GM12878 (cell line): ENCODE results near the gene PTPN14. TPM values are rescaled to one million over a fixed set of nuclear protein-coding genes. Genes with fewer than 3 reads are reported as not detected.

Source experiments
- ATAC-seq: fragments of 200-7000 bp; cut with Tn5 transposase; 3 replicates; pipeline ENCODE4 v1.9.1; 2020; ENCODE audit warnings: mild to moderate bottlenecking, moderate library complexity
- BruUV-seq: library from RNA; stranded (reverse); fragments of 400-500 nt; replicated peaks from 2 replicates; lab custom pipeline; 2021; lab: Mats Ljungman, UMichigan
- CTCF ChIA-PET: fragments of 300-600 bp; sonication (Branson Sonifier 250); formaldehyde crosslinking; extraction: SDS; loops from one replicate; lab custom pipeline; 2021; ENCODE audit warnings: inconsistent platforms; lab: Yijun Ruan, JAX
- POLR2A ChIA-PET: fragments of 350-600 bp; formaldehyde crosslinking; extraction: SDS; loops from one replicate; lab custom pipeline; 2021; ENCODE audit warnings: inconsistent platforms; lab: Charles Lee
- RAD21 ChIA-PET: fragments of 300-600 bp; sonication (Branson Sonifier 250); formaldehyde crosslinking; loops from one replicate; lab custom pipeline; 2023; ENCODE audit warnings: antibody characterized with exemption; ENCODE audit not compliant: unreplicated experiment; lab: Charles Lee
- SMC1A ChIA-PET: fragments of 300-600 bp; sonication (Branson Sonifier 250); formaldehyde crosslinking; loops from one replicate; lab custom pipeline; 2023; ENCODE audit not compliant: unreplicated experiment, uncharacterized antibody; lab: Charles Lee
- DNase-seq: peaks from one replicate; pipeline ENCODE4 v3.0.0-alpha.2; 2011; ENCODE audit warnings: low read depth, low spot score
- FAIRE-seq: peaks from 3 replicates; lab custom pipeline; 2011; peaks lifted over from hg19 to GRCh38; lab: Jason Lieb, UNC
- H2AFZ ChIP-seq: 2 replicates; pipeline ENCODE4 v1.6.0; 2011; ENCODE audit warnings: low read depth, low read length, control low read depth; ENCODE audit not compliant: control insufficient read depth
- H3K27ac ChIP-seq: 2 replicates; pipeline ENCODE4 v1.5.1; 2011; ENCODE audit warnings: control low read depth; ENCODE audit not compliant: control insufficient read depth, insufficient read depth
- H3K27me3 ChIP-seq, 2 experiments: replicated peaks in 1 of 2; 2 replicates each; pipeline versions ENCODE4 v1.6.0 to v1.6.1; 2011; ENCODE audit warnings: low read length in 1 of 2; ENCODE audit not compliant: control insufficient read depth in 2 of 2, insufficient read depth in 2 of 2
- H3K36me3 ChIP-seq, 2 experiments: 2 replicates each; pipeline ENCODE4 v1.5.1; 2011; ENCODE audit warnings: low read length in 1 of 2; ENCODE audit not compliant: control insufficient read depth in 2 of 2, insufficient read depth in 2 of 2
- H3K4me1 ChIP-seq: 2 replicates; pipeline ENCODE4 v1.6.1; 2011; ENCODE audit warnings: mild to moderate bottlenecking, low read length, moderate library complexity, mixed read lengths; ENCODE audit not compliant: control insufficient read depth, insufficient read depth
- H3K4me2 ChIP-seq: 2 replicates; pipeline ENCODE4 v1.6.0; 2011; ENCODE audit warnings: control low read depth; ENCODE audit not compliant: control insufficient read depth, insufficient read depth
- H3K4me3 ChIP-seq: fragments of 200-600 bp; sonication (generic); 2 replicates; pipeline ENCODE4 v1.5.1; 2016
- H3K79me2 ChIP-seq: 2 replicates; pipeline ENCODE4 v1.6.0; 2011; ENCODE audit warnings: low read length; ENCODE audit not compliant: control insufficient read depth, insufficient read depth
- H3K9ac ChIP-seq: 2 replicates; pipeline ENCODE4 v1.8.0; 2011; ENCODE audit warnings: low read length, control low read depth, mixed read lengths; ENCODE audit not compliant: control insufficient read depth, insufficient read depth
- H3K9me3 ChIP-seq: replicated peaks from 3 replicates; pipeline ENCODE4 v1.5.1; 2011; ENCODE audit warnings: mild to moderate bottlenecking, low read length; ENCODE audit not compliant: control insufficient read depth, insufficient read depth
- H4K20me1 ChIP-seq: 2 replicates; pipeline ENCODE4 v1.6.0; 2011; ENCODE audit not compliant: control insufficient read depth, insufficient read depth
- E2F4 ChIP-seq: IDR thresholded peaks from 2 replicates; pipeline ENCODE4 v1.6.1; 2012; ENCODE audit warnings: low read depth, low read length, improper control_type of control experiment
- ETV6 ChIP-seq, 2 experiments: fragments of 450-650 bp in 1 of 2; IDR thresholded peaks in 1 of 2; conservative IDR thresholded peaks in 1 of 2; 2 replicates each; pipeline ENCODE4 v1.6.1; 2014; ENCODE audit warnings: antibody characterized with exemption in 1 of 2, borderline replicate concordance in 1 of 2, low read depth in 1 of 2, mild to moderate bottlenecking in 1 of 2, moderate library complexity in 1 of 2
- IRF5 ChIP-seq: fragments of 450-650 bp; IDR thresholded peaks from 2 replicates; pipeline ENCODE4 v1.6.1; 2017; ENCODE audit warnings: borderline replicate concordance
- JUND ChIP-seq: IDR thresholded peaks from 2 replicates; pipeline ENCODE4 v1.6.1; 2012; ENCODE audit warnings: low read depth, mild to moderate bottlenecking, low read length, improper control_type of control experiment, moderate library complexity
- NFIC ChIP-seq: IDR thresholded peaks from 2 replicates; pipeline ENCODE4 v1.6.1; 2012; ENCODE audit warnings: low read depth, mild to moderate bottlenecking, inconsistent platforms, low read length, moderate library complexity
- NFYA ChIP-seq: IDR thresholded peaks from 2 replicates; pipeline ENCODE4 v1.6.1; 2011; ENCODE audit warnings: low read depth, mild to moderate bottlenecking, low read length, improper control_type of control experiment, borderline replicate concordance
- PML ChIP-seq: IDR thresholded peaks from 2 replicates; pipeline ENCODE4 v1.6.1; 2012; ENCODE audit warnings: low read length, inconsistent platforms
- RELA ChIP-seq: fragments of 450-650 bp; IDR thresholded peaks from 2 replicates; pipeline ENCODE4 v1.8.0; 2014; ENCODE audit warnings: borderline replicate concordance; ENCODE audit not compliant: partially characterized antibody
- TCF12 ChIP-seq: IDR thresholded peaks from 2 replicates; pipeline ENCODE4 v1.6.1; 2011; ENCODE audit warnings: low read depth, mild to moderate bottlenecking, low read length
- WGBS: methylation state at CpG from one replicate; pipeline ENCODE4 v1.1.6; 2016; ENCODE audit warnings: low lambda C conversion rate; ENCODE audit not compliant: insufficient replicate concordance, insufficient coverage; ENCODE audit errors: missing lambda C conversion rate; 5-methylcytosine and 5-hydroxymethylcytosine counted together
- in situ Hi-C: fragments of 300-500 bp; cut with MboI; formaldehyde crosslinking; loops from 9 replicates; pipeline ENCODE4 v1.14.3; 2018; ENCODE audit warnings: mixed read lengths
- intact Hi-C: fragments of 100-400 bp; cut with micrococcal nuclease; formaldehyde crosslinking; loops from one replicate; pipeline ENCODE4 v1.14.2; 2022; ENCODE audit not compliant: unreplicated experiment
- polyA plus RNA-seq, 11 experiments: library from polyadenylated mRNA; depleted of rRNA in 4 of 11; unstranded in 6 of 11; stranded (reverse) in 5 of 11; fragments of >200 nt; fragmentation: Nextera tagmentation in 4 of 11; fragmentation: Illumina TruSeq in 1 of 11; extraction: Ambion mirVana in 4 of 11; extraction: Trizol in 1 of 11; gene quantifications; 1 replicate in 1 of 11; 2 replicates in 10 of 11; pipeline versions ENCODE4 v1.2.1 to v1.2.3, GENCODE V29; 2011 to 2016; ENCODE audit warnings: inconsistent platforms in 2 of 11, missing spikeins in 2 of 11, low read depth in 1 of 11
- total RNA-seq, 4 experiments: library from RNA; depleted of rRNA in 3 of 4; stranded (reverse); fragments of >200 nt in 3 of 4; fragmentation: Illumina TruSeq in 1 of 4; extraction: Trizol in 1 of 4; gene quantifications; 2 replicates each; pipeline versions ENCODE4 v1.2.1 to v1.2.3, GENCODE V29; 2013 to 2021

Gene PTPN14
- total and polyA plus RNA-seq, 10 of the 15 experiments (the other 5 are each of a cell fraction or from before 2014, with no cell fraction given) = 0.05 to 5.1 (median 0.44) TPM

- TF ChIP-seq IRF5 = no peak
- TF ChIP-seq E2F4 = no peak
- no peak for TF ChIP-seq RELA
These were observed 135.0 kb downstream of the PTPN14 start (continued) for GRCh38 chr1:214416417-214416816.

- BruUV-seq = no TSS peak
- FAIRE-seq = no peak
- RAD21 ChIA-PET = interaction anchor here (1.3 to 2.3 kb wide), 3 partner anchors 11 to 136 kb away, joined by 4 to 13 read pairs (median 7); partner anchors contain the start of gene PTPN14
- POLR2A ChIA-PET = interaction anchor here (1.0 to 2.7 kb wide), 3 partner anchors 11 to 54 kb away, joined by 3 to 9 read pairs (median 3); no protein-coding TSS in a partner anchor
- no peaks in the 10 kb centered on the region for H4K20me1 ChIP-seq
- H3K4me3 ChIP-seq = no peak overlapping the region
- H3K9me3 ChIP-seq = no peaks in the 10 kb centered on the region
- intact Hi-C loops = no loop called here
- TF ChIP-seq PML (no peak), NFIC (no peak), TCF12 (no peak), JUND (no peak), NFYA (no peak), ETV6 (conservative IDR thresholded peaks at IDR 0.05 in 1 of 2, IDR thresholded peaks at IDR 0.05 in 1 of 2; ENCODE audit: borderline replicate concordance in 1 of 2, low read depth in 1 of 2) (no peak)
- in situ Hi-C loops = no loop called here
- H3K79me2 ChIP-seq = no peaks in the 10 kb centered on the region
- no peak overlapping the region for H3K27ac ChIP-seq
- WGBS = 41% methylated on average over 5 of the region's 5 CpGs
- peak; percentile 22; the same call in 1 of the 3 replicates for ATAC-seq
- no peak overlapping the region for H2AFZ ChIP-seq
- DNase-seq = no peak
- CTCF ChIA-PET = interaction anchor here (1.1 kb wide), 2 partner anchors 83 to 122 kb away, joined by 3 to 6 read pairs; no protein-coding TSS in a partner anchor
- H3K4me1 ChIP-seq = no peaks in the 10 kb centered on the region
- H3K4me2 ChIP-seq = no peak overlapping the region
- SMC1A ChIA-PET = interaction anchor here (1.3 to 5.0 kb wide), 4 partner anchors 11 to 62 kb away, joined by 3 to 35 read pairs (median 12); no protein-coding TSS in a partner anchor
- no peaks in the 10 kb centered on the region for H3K27me3 ChIP-seq
- H3K36me3 ChIP-seq = no peaks in the 10 kb centered on the region
- H3K9ac ChIP-seq = no peak overlapping the region
These were observed 136.3 kb downstream of the PTPN14 start for GRCh38 chr1:214415131-214415530.
